ENCODE measurements around the gene PLEKHA7. TPM values are rescaled to one million over a fixed set of nuclear protein-coding genes. Genes with fewer than 3 reads are reported as not detected.

Gene PLEKHA7
- total and polyA plus RNA-seq, 2 of the 4 experiments (the other 2 are of a cell fraction) = 0.12 TPM; not detected in 1

- H3K4me3 ChIP-seq (ENCODE audit: insufficient read depth, low read depth, low read length) = no peak overlapping the region
- no peak overlapping the region for H3K9ac ChIP-seq (ENCODE audit: low read depth, low read length)
- no peaks in the 10 kb centered on the region for H3K36me3 ChIP-seq (ENCODE audit: control insufficient read depth, insufficient read depth, low read length)
- no peak overlapping the region for H4K5ac ChIP-seq (ENCODE audit: low read depth, low read length)
- H3K9me1 ChIP-seq (ENCODE audit: insufficient read depth, low read length) = no peaks in the 10 kb centered on the region
- H3K4me2 ChIP-seq (ENCODE audit: low read depth, low read length) = no peak overlapping the region
- TF ChIP-seq RFX5 (IDR thresholded peaks at IDR 0.05; ENCODE audit: low read depth, low read length) (no peak), CHD1 (IDR thresholded peaks at IDR 0.05; ENCODE audit: low read depth, low read length) (no peak), CEBPB (IDR thresholded peaks at IDR 0.05; ENCODE audit: low read depth, low read length) (no peak), FOS (IDR thresholded peaks at IDR 0.05; ENCODE audit: low read depth, low read length) (no peak), ELK1 (IDR thresholded peaks at IDR 0.05; ENCODE audit: borderline replicate concordance, low read depth, low read length) (no peak), POLR2A (IDR thresholded peaks at IDR 0.05; ENCODE audit: low read depth, low read length) (no peak), MAFK (IDR thresholded peaks at IDR 0.05; ENCODE audit: low read depth, low read length) (no peak), RAD21 (IDR thresholded peaks at IDR 0.05; ENCODE audit: low read length) (no peak), NFE2L2 (IDR thresholded peaks at IDR 0.05; ENCODE audit: low read depth, low read length) (no peak), BHLHE40 (IDR thresholded peaks at IDR 0.05; ENCODE audit: low read depth, low read length) (no peak), SMC3 (IDR thresholded peaks at IDR 0.05; ENCODE audit: low read depth, low read length) (no peak), MAZ (IDR thresholded peaks at IDR 0.05; ENCODE audit: borderline replicate concordance, low read depth, low read length) (no peak), MXI1 (IDR thresholded peaks at IDR 0.05; ENCODE audit: borderline replicate concordance, low read depth, low read length) (no peak), RCOR1 (IDR thresholded peaks at IDR 0.05; ENCODE audit: insufficient replicate concordance, low read length) (no peak), CTCF (conservative IDR thresholded peaks at IDR 0.05; ENCODE audit: low read depth, low read length) (no peak)
- TF ChIP-seq, protein P1, sequence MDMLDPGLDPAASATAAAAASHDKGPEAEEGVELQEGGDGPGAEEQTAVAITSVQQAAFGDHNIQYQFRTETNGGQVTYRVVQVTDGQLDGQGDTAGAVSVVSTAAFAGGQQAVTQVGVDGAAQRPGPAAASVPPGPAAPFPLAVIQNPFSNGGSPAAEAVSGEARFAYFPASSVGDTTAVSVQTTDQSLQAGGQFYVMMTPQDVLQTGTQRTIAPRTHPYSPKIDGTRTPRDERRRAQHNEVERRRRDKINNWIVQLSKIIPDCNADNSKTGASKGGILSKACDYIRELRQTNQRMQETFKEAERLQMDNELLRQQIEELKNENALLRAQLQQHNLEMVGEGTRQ (IDR thresholded peaks at IDR 0.05; ENCODE audit: low read depth, low read length) = no peak
- ChIA-PET POLR2A (ENCODE audit: unreplicated experiment) (no interaction called here), CTCF (interaction anchor here (0.7 kb wide), 1 partner anchor 50 kb away, joined by 3 read pairs; no protein-coding TSS in a partner anchor)
- intact Hi-C loops (cut with micrococcal nuclease) = no loop called here
- peak; percentile 21 for DNase-seq
- WGBS, 2 experiments (ENCODE audit: extremely low coverage in 2 of 2, insufficient read length in 1 of 2) = no CpG with 5 or more reads among the region's 6 CpGs
- H3K79me1 ChIP-seq (ENCODE audit: low read depth in 1 of 2, low read length in 2 of 2) = no peaks in the 10 kb centered on the region
- H4K8ac ChIP-seq (ENCODE audit: low read depth in 2 of 2, low read length in 2 of 2) = no peak overlapping the region
- dilution Hi-C loops (cut with HindIII; ENCODE audit: low sequenced_read_pairs, unreplicated experiment) = no loop called here
- H2AK5ac ChIP-seq (ENCODE audit: low read depth, low read length) = no peak overlapping the region
- no peak overlapping the region for H2AFZ ChIP-seq (replicated peaks; ENCODE audit: low read length, poor library complexity)
- H2AK9ac ChIP-seq (replicated peaks; ENCODE audit: low read depth, low read length, poor library complexity) = no peak overlapping the region
- in situ Hi-C loops (cut with MboI; ENCODE audit: low sequenced_read_pairs) = no loop called here
- no peak overlapping the region for H3K56ac ChIP-seq (ENCODE audit: extremely low read depth, insufficient read depth, low read length)
- H2BK5ac ChIP-seq (ENCODE audit: low read depth, low read length, poor library complexity, severe bottlenecking) = no peak overlapping the region
- no peaks in the 10 kb centered on the region for H3K4me1 ChIP-seq (ENCODE audit: control insufficient read depth, insufficient read depth, low read length)
- no peak overlapping the region for H3K27ac ChIP-seq (ENCODE audit: insufficient read depth, low read length)
- peaks cover 4% of the 10 kb centered on the region for H3K27me3 ChIP-seq (ENCODE audit: control insufficient read depth, insufficient read depth, low read length)
- no peaks in the 10 kb centered on the region for H3K9me3 ChIP-seq (ENCODE audit: control insufficient read depth, insufficient read depth, low read length)
- no peak overlapping the region for H3K18ac ChIP-seq (ENCODE audit: low read depth, low read length)
- no peak overlapping the region for H3K23ac ChIP-seq (ENCODE audit: low read depth, low read length)
- no peak overlapping the region for H3K14ac ChIP-seq (replicated peaks; ENCODE audit: low read depth, low read length)
- no peaks in the 10 kb centered on the region for H4K20me1 ChIP-seq (ENCODE audit: insufficient read depth, low read length)
- no peak for ATAC-seq (ENCODE audit: low read depth)
- H2BK120ac ChIP-seq (ENCODE audit: low read depth, low read length) = no peak overlapping the region
- no peak overlapping the region for H2BK20ac ChIP-seq (ENCODE audit: low read depth, low read length)
- no peak overlapping the region for H3K4ac ChIP-seq (ENCODE audit: low read depth, low read length)
- BruUV-seq (replicated peaks) = no TSS peak
- no peak overlapping the region for H4K91ac ChIP-seq (ENCODE audit: insufficient read depth, low read depth, low read length)
- H2BK15ac ChIP-seq (ENCODE audit: low read depth, low read length) = no peak overlapping the region
Observed at GRCh38 chr11:16902182-16902581, 112.0 kb downstream of the PLEKHA7 start.
